ENCODE data around the gene SLC1A2.

SLC1A2 gene

DNA sequence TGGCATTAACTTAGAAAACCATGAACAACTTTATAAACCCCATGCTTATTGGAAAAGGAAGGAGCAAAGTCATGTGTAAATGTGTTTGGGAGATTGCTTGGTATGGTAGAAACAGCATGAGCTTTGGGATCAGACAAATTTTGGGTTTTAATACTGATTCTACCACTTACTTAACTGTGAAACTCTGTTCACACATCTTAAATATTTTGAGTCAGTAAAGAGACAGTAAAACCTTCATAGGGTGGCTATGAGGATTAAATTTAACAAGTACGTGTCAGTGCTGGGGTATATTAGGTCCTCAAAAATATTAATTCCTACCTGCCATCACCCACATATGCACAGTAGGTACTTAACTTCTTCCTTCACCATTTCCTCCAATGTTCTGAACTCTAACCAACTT is 183.9 kb downstream of the SLC1A2 start:
- no peak for DNase-seq (ENCODE audit: low read depth)
- no peak overlapping the region for H3K4me3 ChIP-seq (ENCODE audit: low read depth, low read length)
- TF ChIP-seq, protein P1, sequence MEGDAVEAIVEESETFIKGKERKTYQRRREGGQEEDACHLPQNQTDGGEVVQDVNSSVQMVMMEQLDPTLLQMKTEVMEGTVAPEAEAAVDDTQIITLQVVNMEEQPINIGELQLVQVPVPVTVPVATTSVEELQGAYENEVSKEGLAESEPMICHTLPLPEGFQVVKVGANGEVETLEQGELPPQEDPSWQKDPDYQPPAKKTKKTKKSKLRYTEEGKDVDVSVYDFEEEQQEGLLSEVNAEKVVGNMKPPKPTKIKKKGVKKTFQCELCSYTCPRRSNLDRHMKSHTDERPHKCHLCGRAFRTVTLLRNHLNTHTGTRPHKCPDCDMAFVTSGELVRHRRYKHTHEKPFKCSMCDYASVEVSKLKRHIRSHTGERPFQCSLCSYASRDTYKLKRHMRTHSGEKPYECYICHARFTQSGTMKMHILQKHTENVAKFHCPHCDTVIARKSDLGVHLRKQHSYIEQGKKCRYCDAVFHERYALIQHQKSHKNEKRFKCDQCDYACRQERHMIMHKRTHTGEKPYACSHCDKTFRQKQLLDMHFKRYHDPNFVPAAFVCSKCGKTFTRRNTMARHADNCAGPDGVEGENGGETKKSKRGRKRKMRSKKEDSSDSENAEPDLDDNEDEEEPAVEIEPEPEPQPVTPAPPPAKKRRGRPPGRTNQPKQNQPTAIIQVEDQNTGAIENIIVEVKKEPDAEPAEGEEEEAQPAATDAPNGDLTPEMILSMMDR (IDR thresholded peaks at IDR 0.05; ENCODE audit: low read depth, low read length) = no peak
- TF ChIP-seq, protein P2, sequence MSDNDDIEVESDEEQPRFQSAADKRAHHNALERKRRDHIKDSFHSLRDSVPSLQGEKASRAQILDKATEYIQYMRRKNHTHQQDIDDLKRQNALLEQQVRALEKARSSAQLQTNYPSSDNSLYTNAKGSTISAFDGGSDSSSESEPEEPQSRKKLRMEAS (IDR thresholded peaks at IDR 0.05; ENCODE audit: low read depth, low read length) = no peak
- TF ChIP-seq MYC (IDR thresholded peaks at IDR 0.05; ENCODE audit: low read depth, low read length) = no peak
- TF ChIP-seq POLR2A (IDR thresholded peaks at IDR 0.05; ENCODE audit: extremely low read depth, insufficient read length) = no peak

DNA sequence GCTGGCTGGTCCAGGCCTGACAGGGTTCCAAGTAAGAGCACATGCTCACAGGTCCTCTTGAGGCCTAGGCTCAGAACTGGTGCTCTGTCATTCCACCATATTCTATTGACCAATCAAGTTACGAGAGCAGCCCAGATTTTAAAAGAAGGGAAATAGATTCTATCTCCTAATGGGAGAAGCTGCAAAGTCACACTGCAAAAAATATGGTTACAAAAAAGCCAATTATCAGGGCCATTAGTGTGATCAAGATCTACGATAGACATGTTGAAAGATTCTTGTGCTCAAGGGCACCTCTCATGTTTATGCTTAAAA is 184.2 kb downstream of the SLC1A2 start:
- H3K4me3 ChIP-seq (ENCODE audit: low read depth, low read length) = no peak overlapping the region
- TF ChIP-seq MYC (IDR thresholded peaks at IDR 0.05; ENCODE audit: low read depth, low read length) (no peak), POLR2A (IDR thresholded peaks at IDR 0.05; ENCODE audit: extremely low read depth, insufficient read length) (no peak)
- TF ChIP-seq, protein P1 (IDR thresholded peaks at IDR 0.05; ENCODE audit: low read depth, low read length) = no peak
- TF ChIP-seq, protein P2 (IDR thresholded peaks at IDR 0.05; ENCODE audit: low read depth, low read length) = no peak

DNA sequence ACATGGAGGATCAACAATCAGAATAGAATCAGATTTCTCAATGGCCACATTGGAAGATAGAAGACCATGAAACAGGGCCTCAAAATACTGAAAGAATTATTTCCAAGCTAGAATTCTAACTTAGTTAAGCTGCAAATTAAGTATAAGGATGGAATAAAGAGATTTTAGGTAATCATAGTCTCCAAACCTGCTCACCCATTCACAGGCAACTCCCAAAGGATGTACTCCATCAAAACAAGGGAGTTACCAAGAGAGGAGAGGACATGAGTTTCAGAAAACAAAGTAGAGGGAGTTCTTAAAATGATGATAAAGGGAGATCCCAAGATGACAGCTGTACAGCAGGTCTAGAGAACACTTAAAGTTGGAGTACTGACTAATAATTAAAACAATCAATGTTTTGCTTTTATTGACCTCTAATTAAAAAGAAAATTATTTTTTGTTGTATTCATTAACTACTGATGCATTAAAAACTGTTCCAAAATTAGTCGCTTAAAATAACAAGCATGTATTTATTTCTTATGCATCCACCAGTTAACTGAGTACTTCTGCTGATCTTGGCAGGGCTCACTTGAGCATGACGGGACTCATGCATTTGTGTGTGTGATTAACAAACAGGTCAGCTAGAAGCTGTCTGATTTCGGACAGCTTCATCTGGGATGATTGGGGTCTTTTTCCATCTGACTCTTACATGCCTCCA is 184.8 kb downstream of the SLC1A2 start:
- no peak for DNase-seq (ENCODE audit: low read depth)
- TF ChIP-seq, protein P1 (IDR thresholded peaks at IDR 0.05; ENCODE audit: low read depth, low read length) = no peak
- TF ChIP-seq MYC (IDR thresholded peaks at IDR 0.05; ENCODE audit: low read depth, low read length) = no peak
- TF ChIP-seq, protein P2 (IDR thresholded peaks at IDR 0.05; ENCODE audit: low read depth, low read length) = no peak
- no peak for TF ChIP-seq POLR2A (IDR thresholded peaks at IDR 0.05; ENCODE audit: extremely low read depth, insufficient read length)
- H3K4me3 ChIP-seq (ENCODE audit: low read depth, low read length) = no peak overlapping the region

More for the DNA sequence above, 184.2 kb downstream of the SLC1A2 start:
- DNase-seq (ENCODE audit: low read depth) = no peak

DNA sequence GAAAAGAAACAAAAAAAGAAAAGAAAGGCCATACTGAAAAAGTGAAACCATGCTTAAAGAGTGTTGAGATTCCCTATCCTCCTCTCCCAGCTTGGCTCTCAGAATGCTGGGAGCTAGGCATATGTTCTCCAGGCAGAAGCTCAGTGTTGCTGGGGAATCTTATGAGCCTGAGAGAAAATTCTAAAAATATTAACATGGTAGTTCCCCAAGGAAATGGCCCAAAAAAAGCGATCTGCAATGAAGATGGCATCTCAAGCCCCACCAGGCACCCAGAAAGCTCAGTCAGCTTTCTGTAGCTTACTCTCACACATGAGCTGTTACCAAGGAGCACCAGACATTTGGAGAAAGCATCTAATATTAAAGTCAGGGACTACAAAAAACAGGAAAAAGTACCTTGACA is 185.8 kb downstream of the SLC1A2 start:
- no peak for DNase-seq (ENCODE audit: low read depth)
- TF ChIP-seq, protein P2 (IDR thresholded peaks at IDR 0.05; ENCODE audit: low read depth, low read length) = no peak
- TF ChIP-seq, protein P1 (IDR thresholded peaks at IDR 0.05; ENCODE audit: low read depth, low read length) = no peak
- TF ChIP-seq MYC (IDR thresholded peaks at IDR 0.05; ENCODE audit: low read depth, low read length) (no peak), POLR2A (IDR thresholded peaks at IDR 0.05; ENCODE audit: extremely low read depth, insufficient read length) (no peak)
- H3K4me3 ChIP-seq (ENCODE audit: low read depth, low read length) = no peak overlapping the region

DNA sequence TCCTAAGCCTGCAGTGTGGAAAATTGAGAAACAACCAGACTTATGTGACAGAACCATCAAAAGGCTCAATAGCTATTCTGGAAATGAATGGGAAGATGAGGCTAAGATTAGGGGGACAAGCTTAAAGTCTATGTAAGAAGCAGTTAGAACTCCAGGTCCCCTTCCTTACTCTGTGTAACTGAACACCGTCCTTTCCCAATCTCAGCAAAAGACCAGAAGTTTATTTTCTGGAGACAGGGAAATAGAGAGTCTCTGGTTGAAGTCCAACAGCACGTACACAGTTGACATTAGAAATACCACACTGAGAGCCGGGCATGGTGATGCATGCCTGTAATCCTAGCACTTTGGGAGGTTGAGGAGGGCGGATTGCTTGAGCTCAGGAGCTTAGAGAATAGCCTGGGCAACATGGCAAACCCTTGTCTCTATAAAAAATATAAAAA is 186.4 kb downstream of the SLC1A2 start:
- no peak for DNase-seq (ENCODE audit: low read depth)
- no peak overlapping the region for H3K4me3 ChIP-seq (ENCODE audit: low read depth, low read length)
- TF ChIP-seq MYC (IDR thresholded peaks at IDR 0.05; ENCODE audit: low read depth, low read length) = no peak
- TF ChIP-seq, protein P2 (IDR thresholded peaks at IDR 0.05; ENCODE audit: low read depth, low read length) = no peak
- TF ChIP-seq, protein P1 (IDR thresholded peaks at IDR 0.05; ENCODE audit: low read depth, low read length) = no peak
